ENCODE results near the gene BLOC1S3. TPM values are rescaled to one million over a fixed set of nuclear protein-coding genes. Genes with fewer than 3 reads are reported as not detected.

The BLOC1S3 gene
- total RNA-seq, 2 donors from 2014 or later, result 10.4 to 15.9 TPM

- no peak for DNase-seq
- intact Hi-C loops (cut with DNase I), result no loop called here
- no peak overlapping the region for H3K27ac ChIP-seq
- no peaks in the 10 kb centered on the region for H3K36me3 ChIP-seq
- H3K4me1 ChIP-seq, result no peaks in the 10 kb centered on the region
- TF ChIP-seq CTCF (IDR thresholded peaks at IDR 0.05), result no peak
- no peaks in the 10 kb centered on the region for H3K27me3 ChIP-seq
- peak overlapping the region in 1 of 2 donors; percentile 43 for H3K9ac ChIP-seq (ENCODE audit: low read depth in 2 of 2, low read length in 2 of 2)
- no peak overlapping the region for H3K4me3 ChIP-seq
- H3K9me3 ChIP-seq, result no peaks in the 10 kb centered on the region
These were observed 6.4 kb upstream of the BLOC1S3 start for GRCh38 chr19:45172173-45172572.

- H3K27ac ChIP-seq, result no peak overlapping the region
- H3K4me3 ChIP-seq, result no peak overlapping the region
- TF ChIP-seq CTCF (IDR thresholded peaks at IDR 0.05), result no peak
- no peaks in the 10 kb centered on the region for H3K36me3 ChIP-seq
- H3K27me3 ChIP-seq, result no peaks in the 10 kb centered on the region
- H3K4me1 ChIP-seq, result no peaks in the 10 kb centered on the region
- H3K9me3 ChIP-seq, result no peaks in the 10 kb centered on the region
- intact Hi-C loops (cut with DNase I), result no loop called here
- H3K9ac ChIP-seq (ENCODE audit: low read depth in 2 of 2, low read length in 2 of 2), result peak overlapping the region in 1 of 2 donors; percentile 43
- DNase-seq, result no peak
These were observed 5.9 kb upstream of the BLOC1S3 start for GRCh38 chr19:45172611-45173208.

GRCh38 chr19:45173816-45174215 is 4.8 kb upstream of the BLOC1S3 start:
- no peaks in the 10 kb centered on the region for H3K9me3 ChIP-seq
- H3K27me3 ChIP-seq, result no peaks in the 10 kb centered on the region
- no peak overlapping the region for H3K27ac ChIP-seq
- H3K4me1 ChIP-seq, result no peaks in the 10 kb centered on the region
- intact Hi-C loops (cut with DNase I), result no loop called here
- no peaks in the 10 kb centered on the region for H3K36me3 ChIP-seq
- DNase-seq, result no peak
- H3K9ac ChIP-seq (ENCODE audit: low read depth in 2 of 2, low read length in 2 of 2), result no peak overlapping the region
- H3K4me3 ChIP-seq, result no peak overlapping the region
- no peak for TF ChIP-seq CTCF (IDR thresholded peaks at IDR 0.05)

- no peak overlapping the region for H3K27ac ChIP-seq
- no peak overlapping the region for H3K9ac ChIP-seq (ENCODE audit: low read depth in 2 of 2, low read length in 2 of 2)
- DNase-seq, result no peak
- no peaks in the 10 kb centered on the region for H3K4me1 ChIP-seq
- no peak for TF ChIP-seq CTCF (IDR thresholded peaks at IDR 0.05)
- H3K9me3 ChIP-seq, result no peaks in the 10 kb centered on the region
- intact Hi-C loops (cut with DNase I), result no loop called here
- no peak overlapping the region for H3K4me3 ChIP-seq
- no peaks in the 10 kb centered on the region for H3K36me3 ChIP-seq
- H3K27me3 ChIP-seq, result no peaks in the 10 kb centered on the region
These were observed 2.9 kb upstream of the BLOC1S3 start for GRCh38 chr19:45175515-45176345.

- Histone ChIP-seq H3K9ac (ENCODE audit: low read depth in 2 of 2, low read length in 2 of 2) (peak within 1 kb of the TSS; percentile 87 to 91), H3K27me3 (no peaks in the 10 kb centered on the region), H3K4me3 (peak within 1 kb of the TSS; percentile 92), H3K36me3 (no peaks in the 10 kb centered on the region), H3K4me1 (no peaks in the 10 kb centered on the region), H3K9me3 (no peaks in the 10 kb centered on the region), H3K27ac (peak within 1 kb of the TSS; percentile 94)
- intact Hi-C loops (cut with DNase I), result no loop called here
- DNase-seq, result no peak
- no peak for TF ChIP-seq CTCF (IDR thresholded peaks at IDR 0.05)
These were observed 745 bp upstream of the BLOC1S3 start, which contains the start of gene TRAPPC6A for GRCh38 chr19:45177817-45178261. Gene TRAPPC6A (minus strand): TSS chr19:45178237. CDS start chr19:45178218, 19 bp downstream.

All from colonic mucosa (tissue), 4 donors.